ENCODE data around the gene MDGA2.

DNA sequence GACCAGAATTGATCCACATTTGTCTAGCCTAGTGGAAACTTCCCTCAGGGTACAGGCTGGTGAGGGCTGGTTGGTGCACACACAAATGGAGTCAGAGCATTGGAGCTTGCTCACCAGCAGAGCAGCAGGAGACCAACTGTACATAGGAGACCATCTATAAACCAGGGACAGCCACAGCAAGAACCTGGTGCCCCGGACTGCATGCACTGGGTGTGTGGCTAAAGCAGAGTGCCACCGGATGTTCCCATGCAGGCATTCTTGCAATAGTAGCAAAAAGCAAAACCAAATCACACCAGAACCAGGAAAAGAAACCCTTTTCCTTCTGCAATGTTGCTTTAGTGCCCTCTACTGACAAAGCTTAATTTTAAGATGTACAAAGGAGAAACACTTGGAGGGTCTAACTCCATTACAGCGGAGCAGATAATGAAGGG lies 136.4 kb downstream of the MDGA2 start:
- TF ChIP-seq, protein P1, sequence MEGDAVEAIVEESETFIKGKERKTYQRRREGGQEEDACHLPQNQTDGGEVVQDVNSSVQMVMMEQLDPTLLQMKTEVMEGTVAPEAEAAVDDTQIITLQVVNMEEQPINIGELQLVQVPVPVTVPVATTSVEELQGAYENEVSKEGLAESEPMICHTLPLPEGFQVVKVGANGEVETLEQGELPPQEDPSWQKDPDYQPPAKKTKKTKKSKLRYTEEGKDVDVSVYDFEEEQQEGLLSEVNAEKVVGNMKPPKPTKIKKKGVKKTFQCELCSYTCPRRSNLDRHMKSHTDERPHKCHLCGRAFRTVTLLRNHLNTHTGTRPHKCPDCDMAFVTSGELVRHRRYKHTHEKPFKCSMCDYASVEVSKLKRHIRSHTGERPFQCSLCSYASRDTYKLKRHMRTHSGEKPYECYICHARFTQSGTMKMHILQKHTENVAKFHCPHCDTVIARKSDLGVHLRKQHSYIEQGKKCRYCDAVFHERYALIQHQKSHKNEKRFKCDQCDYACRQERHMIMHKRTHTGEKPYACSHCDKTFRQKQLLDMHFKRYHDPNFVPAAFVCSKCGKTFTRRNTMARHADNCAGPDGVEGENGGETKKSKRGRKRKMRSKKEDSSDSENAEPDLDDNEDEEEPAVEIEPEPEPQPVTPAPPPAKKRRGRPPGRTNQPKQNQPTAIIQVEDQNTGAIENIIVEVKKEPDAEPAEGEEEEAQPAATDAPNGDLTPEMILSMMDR (IDR thresholded peaks at IDR 0.05): peak; percentile 53 to 71 (median 61)
- no peak for TF ChIP-seq POLR2A (IDR thresholded peaks at IDR 0.05)

Data from right lobe of liver (tissue), 4 donors.